Astrocyte (in vitro differentiated cells and primary cell): ENCODE data around the gene SCN8A. TPM values are rescaled to one million over a fixed set of nuclear protein-coding genes. Genes with fewer than 3 reads are reported as not detected.

ENCODE experiments used
- DNase-seq: peaks from one replicate; pipeline ENCODE4 v3.0.0-alpha.2; 2010; ENCODE audit warnings: low read depth
- FAIRE-seq: peaks from 2 replicates; lab custom pipeline; 2011; peaks lifted over from hg19 to GRCh38; lab: Jason Lieb, UNC
- H2AFZ ChIP-seq: 2 replicates; pipeline ENCODE4 v1.6.0; 2012; ENCODE audit warnings: low read depth, low read length, inconsistent platforms
- H3K27ac ChIP-seq: 2 replicates; pipeline ENCODE4 v1.5.1; 2011; ENCODE audit warnings: low read depth, low read length, inconsistent platforms
- H3K27me3 ChIP-seq: 2 replicates; pipeline ENCODE4 v1.6.0; 2011; ENCODE audit warnings: low read length, inconsistent platforms; ENCODE audit not compliant: insufficient read depth
- H3K36me3 ChIP-seq: 2 replicates; pipeline ENCODE4 v1.5.1; 2011; ENCODE audit warnings: low read length, inconsistent platforms; ENCODE audit not compliant: insufficient read depth
- H3K4me1 ChIP-seq: 2 replicates; pipeline ENCODE4 v1.5.1; 2011; ENCODE audit warnings: low read length, inconsistent platforms; ENCODE audit not compliant: insufficient read depth
- H3K4me2 ChIP-seq: 2 replicates; pipeline ENCODE4 v1.6.0; 2012; ENCODE audit warnings: low read length, inconsistent platforms
- H3K4me3 ChIP-seq: 2 replicates; pipeline ENCODE4 v1.5.1; 2011; ENCODE audit warnings: low read depth, mild to moderate bottlenecking, low read length, inconsistent platforms; ENCODE audit not compliant: insufficient read depth
- H3K79me2 ChIP-seq: 2 replicates; pipeline ENCODE4 v1.6.0; 2012; ENCODE audit warnings: mild to moderate bottlenecking, low read length, inconsistent platforms; ENCODE audit not compliant: insufficient read depth
- H3K9ac ChIP-seq: 2 replicates; pipeline ENCODE4 v1.6.0; 2012; ENCODE audit warnings: mild to moderate bottlenecking, low read length, inconsistent platforms
- H3K9me3 ChIP-seq: 2 replicates; pipeline ENCODE4 v1.5.1; 2012; ENCODE audit warnings: low read depth, mild to moderate bottlenecking, low read length, inconsistent platforms; ENCODE audit not compliant: insufficient read depth
- H4K20me1 ChIP-seq: 2 replicates; pipeline ENCODE4 v1.6.0; 2012; ENCODE audit warnings: low read length, inconsistent platforms; ENCODE audit not compliant: insufficient read depth
- H3K27ac Mint-ChIP-seq: one replicate; pipeline ENCODE4 v1.8.0; 2021; ENCODE audit warnings: mild to moderate bottlenecking, mixed read lengths; ENCODE audit not compliant: unreplicated experiment
- H3K27me3 Mint-ChIP-seq: one replicate; pipeline ENCODE4 v1.8.0; 2021; ENCODE audit warnings: low read depth, mixed read lengths; ENCODE audit not compliant: unreplicated experiment
- H3K36me3 Mint-ChIP-seq: one replicate; pipeline ENCODE4 v1.8.0; 2021; ENCODE audit warnings: low read depth, mixed read lengths; ENCODE audit not compliant: unreplicated experiment
- H3K4me1 Mint-ChIP-seq: one replicate; pipeline ENCODE4 v1.8.0; 2021; ENCODE audit warnings: low read depth, mixed read lengths; ENCODE audit not compliant: unreplicated experiment
- H3K4me3 Mint-ChIP-seq: one replicate; pipeline ENCODE4 v1.8.0; 2021; ENCODE audit warnings: mild to moderate bottlenecking, moderate library complexity, mixed read lengths; ENCODE audit not compliant: unreplicated experiment
- H3K9me3 Mint-ChIP-seq: one replicate; pipeline ENCODE4 v1.8.0; 2021; ENCODE audit warnings: mild to moderate bottlenecking, mixed read lengths; ENCODE audit not compliant: unreplicated experiment
- EZH2 ChIP-seq: IDR thresholded peaks from 2 replicates; pipeline ENCODE4 v1.6.1; 2012; ENCODE audit warnings: mild to moderate bottlenecking, low read length, inconsistent platforms; ENCODE audit not compliant: insufficient read depth
- total RNA-seq: library from RNA; stranded (reverse); gene quantifications from 2 replicates; pipeline ENCODE4 v1.2.1, GENCODE V29; 2021
- TF ChIP-seq, protein P1 (sequence below): IDR thresholded peaks from 2 replicates; pipeline ENCODE4 v1.5.1; 2011; ENCODE audit warnings: low read depth, mild to moderate bottlenecking, inconsistent platforms, low read length, moderate library complexity; ENCODE audit not compliant: insufficient read depth

SCN8A gene
- total RNA-seq, 1 donor from 2014 or later: 6.5 TPM

DNA sequence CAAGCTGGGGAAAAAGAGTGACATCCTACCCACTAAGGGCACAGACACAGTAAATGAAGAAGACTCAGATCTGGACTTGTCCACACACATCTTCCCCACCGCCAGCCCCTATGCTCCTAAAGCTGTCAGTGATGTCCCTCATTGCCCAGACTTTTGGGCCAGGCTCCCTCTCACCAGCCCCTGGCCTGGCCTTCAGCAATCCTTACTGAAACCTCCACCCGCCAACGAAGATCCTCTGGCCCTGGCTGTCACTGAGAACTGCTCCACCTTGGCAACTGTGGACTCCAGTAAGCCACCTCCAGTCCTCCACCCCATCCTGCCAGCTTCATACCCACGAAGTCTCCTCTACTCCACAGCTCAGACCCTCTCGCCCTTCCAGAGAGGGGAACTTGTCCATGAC is 234.2 kb downstream of the SCN8A start:
- Histone ChIP-seq H3K4me1 (peaks cover 8% of the 10 kb centered on the region), H3K9ac (no peak overlapping the region), H3K9me3 (no peaks in the 10 kb centered on the region), H3K27me3 (no peaks in the 10 kb centered on the region), H3K4me3 (no peak overlapping the region), H2AFZ (no peak overlapping the region), H3K36me3 (no peaks in the 10 kb centered on the region), H3K79me2 (peaks cover 4% of the 10 kb centered on the region), H4K20me1 (peaks cover 9% of the 10 kb centered on the region), H3K4me2 (no peak overlapping the region), H3K27ac (no peak overlapping the region)
- Mint-ChIP-seq H3K4me3 (no peak overlapping the region), H3K36me3 (peaks cover 4% of the 10 kb centered on the region), H3K27ac (no peak overlapping the region), H3K4me1 (peaks cover 15% of the 10 kb centered on the region), H3K27me3 (peaks cover 5% of the 10 kb centered on the region), H3K9me3 (no peaks in the 10 kb centered on the region)
- TF ChIP-seq, protein P1, sequence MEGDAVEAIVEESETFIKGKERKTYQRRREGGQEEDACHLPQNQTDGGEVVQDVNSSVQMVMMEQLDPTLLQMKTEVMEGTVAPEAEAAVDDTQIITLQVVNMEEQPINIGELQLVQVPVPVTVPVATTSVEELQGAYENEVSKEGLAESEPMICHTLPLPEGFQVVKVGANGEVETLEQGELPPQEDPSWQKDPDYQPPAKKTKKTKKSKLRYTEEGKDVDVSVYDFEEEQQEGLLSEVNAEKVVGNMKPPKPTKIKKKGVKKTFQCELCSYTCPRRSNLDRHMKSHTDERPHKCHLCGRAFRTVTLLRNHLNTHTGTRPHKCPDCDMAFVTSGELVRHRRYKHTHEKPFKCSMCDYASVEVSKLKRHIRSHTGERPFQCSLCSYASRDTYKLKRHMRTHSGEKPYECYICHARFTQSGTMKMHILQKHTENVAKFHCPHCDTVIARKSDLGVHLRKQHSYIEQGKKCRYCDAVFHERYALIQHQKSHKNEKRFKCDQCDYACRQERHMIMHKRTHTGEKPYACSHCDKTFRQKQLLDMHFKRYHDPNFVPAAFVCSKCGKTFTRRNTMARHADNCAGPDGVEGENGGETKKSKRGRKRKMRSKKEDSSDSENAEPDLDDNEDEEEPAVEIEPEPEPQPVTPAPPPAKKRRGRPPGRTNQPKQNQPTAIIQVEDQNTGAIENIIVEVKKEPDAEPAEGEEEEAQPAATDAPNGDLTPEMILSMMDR: no peak
- no peak for TF ChIP-seq EZH2
- no peak for FAIRE-seq
- no peak for DNase-seq

DNA sequence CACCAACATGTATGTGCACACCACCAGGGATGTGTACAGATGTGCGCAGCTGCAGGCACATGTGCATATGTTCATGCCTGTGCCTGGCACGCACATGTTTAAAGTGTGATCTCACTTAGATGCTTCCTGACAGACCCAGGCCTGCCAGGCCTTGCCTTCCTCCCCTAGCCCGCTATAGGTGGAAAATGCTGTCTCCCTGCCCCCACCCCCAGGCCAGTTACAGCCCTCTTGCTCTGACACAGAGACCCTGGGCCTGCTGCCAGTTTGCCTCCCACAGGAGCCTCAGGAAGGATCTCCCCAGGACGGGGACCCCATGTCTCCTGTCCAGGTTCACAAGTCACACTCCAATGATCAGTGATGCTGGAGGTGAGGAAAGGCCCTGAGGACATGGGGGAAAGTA is 235.8 kb downstream of the SCN8A start:
- no peak for TF ChIP-seq EZH2
- TF ChIP-seq, protein P1: no peak
- Histone ChIP-seq H3K4me2 (no peak overlapping the region), H3K27ac (no peak overlapping the region), H3K4me1 (peaks cover 8% of the 10 kb centered on the region), H3K4me3 (no peak overlapping the region), H3K9me3 (no peaks in the 10 kb centered on the region), H3K27me3 (no peaks in the 10 kb centered on the region), H3K36me3 (no peaks in the 10 kb centered on the region), H3K79me2 (peaks cover 4% of the 10 kb centered on the region), H4K20me1 (peaks cover 9% of the 10 kb centered on the region), H2AFZ (no peak overlapping the region), H3K9ac (no peak overlapping the region)
- Mint-ChIP-seq H3K27ac (no peak overlapping the region), H3K36me3 (peaks cover 4% of the 10 kb centered on the region), H3K4me1 (peaks cover 15% of the 10 kb centered on the region), H3K4me3 (no peak overlapping the region), H3K9me3 (no peaks in the 10 kb centered on the region), H3K27me3 (peaks cover 7% of the 10 kb centered on the region)
- DNase-seq: no peak
- FAIRE-seq: no peak

DNA sequence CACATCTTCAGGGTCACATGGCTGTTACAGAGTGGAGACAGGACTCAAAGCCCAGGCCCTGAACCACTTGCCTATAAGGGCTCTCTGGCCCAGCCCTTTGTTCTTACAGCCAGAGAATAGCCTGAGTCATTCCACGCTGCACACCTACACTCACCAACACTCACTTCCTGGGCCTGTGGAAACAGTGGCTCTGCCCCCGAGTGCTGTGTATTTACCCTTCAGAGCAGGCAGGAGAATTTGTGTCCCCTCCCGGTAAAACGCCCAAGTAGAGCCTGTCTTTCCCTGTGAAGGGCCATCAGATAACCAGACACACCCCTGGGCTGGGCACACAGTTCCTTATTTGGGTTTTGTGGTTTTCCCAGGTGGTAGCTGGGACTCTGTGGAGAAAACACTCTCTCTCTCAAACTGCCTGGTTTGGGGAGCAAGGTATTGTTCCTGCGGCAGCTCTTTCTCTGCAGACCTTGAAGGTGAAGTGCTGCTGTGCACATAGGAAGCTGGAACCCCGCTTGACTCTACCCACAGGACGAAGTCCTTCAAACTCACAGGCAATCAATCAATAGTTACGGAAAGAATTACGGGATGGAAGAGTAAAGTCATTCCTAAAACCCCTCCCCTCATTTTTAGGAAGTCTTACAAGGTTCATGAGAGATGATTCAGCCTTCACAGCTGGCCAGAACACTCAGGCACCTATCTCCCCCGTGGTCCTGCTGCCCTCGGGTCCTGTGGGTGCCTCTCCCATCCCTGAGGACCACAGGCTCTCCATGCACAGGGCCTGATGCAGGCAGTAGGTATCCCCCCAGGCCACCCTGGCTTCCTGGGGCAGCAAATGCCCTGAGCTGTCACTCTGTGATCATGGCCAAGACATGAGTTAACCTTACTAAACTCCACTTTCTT is 237.1 kb downstream of the SCN8A start:
- Mint-ChIP-seq H3K9me3 (no peaks in the 10 kb centered on the region), H3K4me3 (no peak overlapping the region), H3K4me1 (peaks cover 15% of the 10 kb centered on the region), H3K27me3 (peaks cover 9% of the 10 kb centered on the region), H3K27ac (peak overlapping the region; percentile 62), H3K36me3 (peaks cover 2% of the 10 kb centered on the region)
- Histone ChIP-seq H3K9me3 (no peaks in the 10 kb centered on the region), H3K79me2 (no peaks in the 10 kb centered on the region), H2AFZ (peak overlapping the region; percentile 63), H3K9ac (peak overlapping the region; percentile 12), H3K27ac (peak overlapping the region; percentile 37), H3K36me3 (no peaks in the 10 kb centered on the region), H4K20me1 (peaks cover 9% of the 10 kb centered on the region), H3K4me3 (no peak overlapping the region), H3K4me1 (peaks cover 8% of the 10 kb centered on the region), H3K27me3 (peaks cover 9% of the 10 kb centered on the region), H3K4me2 (peak overlapping the region; percentile 23)
- no peak for FAIRE-seq
- no peak for TF ChIP-seq EZH2
- TF ChIP-seq, protein P1: no peak
- peak; percentile 81 for DNase-seq
